Endothelial cell of umbilical vein (primary cell): ENCODE data around the gene TDRD5. TPM values are rescaled to one million over a fixed set of nuclear protein-coding genes. Genes with fewer than 3 reads are reported as not detected.

Experiments
- BruUV-seq: library from RNA; stranded (reverse); fragments of 400-500 nt; replicated peaks from 2 replicates; lab custom pipeline; 2021; lab: Mats Ljungman, UMichigan
- CTCF ChIA-PET: fragments of 300-600, 350-600 bp; sonication (Branson Sonifier 250); formaldehyde crosslinking; loops from one replicate; lab custom pipeline; 2021; ENCODE audit warnings: antibody characterized with exemption, inconsistent platforms; lab: Charles Lee
- POLR2A ChIA-PET: fragments of 300-600, 350-600 bp; sonication (Branson Sonifier 250); formaldehyde crosslinking; loops from one replicate; lab custom pipeline; 2021; ENCODE audit warnings: antibody characterized with exemption, inconsistent platforms; lab: Charles Lee
- DNase-seq: peaks from one replicate; pipeline ENCODE4 v3.0.0-alpha.2; 2011; ENCODE audit warnings: low read depth, low spot score
- FAIRE-seq: peaks from 2 replicates; lab custom pipeline; 2011; peaks lifted over from hg19 to GRCh38; lab: Jason Lieb, UNC
- H2AFZ ChIP-seq: 2 replicates; pipeline ENCODE4 v1.6.0; 2012; ENCODE audit warnings: low read depth, low read length, control low read depth, inconsistent platforms
- H3K27ac ChIP-seq: 2 replicates; pipeline ENCODE4 v1.5.1; 2011; ENCODE audit warnings: low read depth, mild to moderate bottlenecking, control low read depth, low read length, moderate library complexity; ENCODE audit not compliant: insufficient read depth
- H3K27me3 ChIP-seq, 2 experiments: 2 replicates each; pipeline versions ENCODE4 v1.6.0 to v1.6.1; 2011; ENCODE audit warnings: low read length in 2 of 2, mixed read lengths in 1 of 2; ENCODE audit not compliant: control insufficient read depth in 2 of 2, insufficient read depth in 2 of 2
- H3K36me3 ChIP-seq, 2 experiments: 2 replicates in 1 of 2; 3 replicates in 1 of 2; pipeline ENCODE4 v1.5.1; 2011; ENCODE audit warnings: low read length in 2 of 2, mild to moderate bottlenecking in 1 of 2, moderate library complexity in 1 of 2; ENCODE audit not compliant: control insufficient read depth in 2 of 2, insufficient read depth in 2 of 2; ENCODE audit errors: extremely low read depth in 1 of 2
- H3K4me1 ChIP-seq: 3 replicates; pipeline ENCODE4 v1.5.1; 2011; ENCODE audit warnings: mild to moderate bottlenecking, low read length; ENCODE audit not compliant: control insufficient read depth, insufficient read depth; ENCODE audit errors: extremely low read depth
- H3K4me2 ChIP-seq: 2 replicates; pipeline ENCODE4 v1.6.1; 2011; ENCODE audit warnings: low read length, control low read depth, mixed read lengths; ENCODE audit not compliant: insufficient read depth
- H3K4me3 ChIP-seq, 3 experiments: fragments of 200-600 bp in 1 of 3; sonication (generic), shearing (Covaris generic) in 1 of 3; replicated peaks in 1 of 3; 2 replicates each; pipeline ENCODE4 v1.5.1; 2011 to 2016; ENCODE audit warnings: control low read depth in 3 of 3, low read length in 3 of 3, mild to moderate bottlenecking in 2 of 3, inconsistent platforms in 1 of 3, low read depth in 1 of 3, moderate library complexity in 1 of 3; ENCODE audit not compliant: insufficient read depth in 1 of 3
- H3K79me2 ChIP-seq: 2 replicates; pipeline ENCODE4 v1.6.0; 2012; ENCODE audit warnings: low read length, inconsistent platforms; ENCODE audit not compliant: control insufficient read depth, insufficient read depth
- H3K9ac ChIP-seq: replicated peaks from 2 replicates; pipeline ENCODE3; 2011; ENCODE audit warnings: low read length, control low read depth; ENCODE audit not compliant: insufficient read depth; ENCODE audit errors: extremely low read depth
- H3K9me1 ChIP-seq: replicated peaks from 3 replicates; pipeline ENCODE4 v1.6.0; 2011; ENCODE audit warnings: mild to moderate bottlenecking, low read length; ENCODE audit not compliant: control insufficient read depth, insufficient read depth; ENCODE audit errors: extremely low read depth
- H3K9me3 ChIP-seq: replicated peaks from 2 replicates; pipeline ENCODE4 v1.5.1; 2012; ENCODE audit warnings: low read length, inconsistent platforms; ENCODE audit not compliant: control insufficient read depth, insufficient read depth
- H4K20me1 ChIP-seq: replicated peaks from 2 replicates; pipeline ENCODE3; 2011; ENCODE audit warnings: mild to moderate bottlenecking, low read length; ENCODE audit not compliant: control insufficient read depth, insufficient read depth; ENCODE audit errors: extremely low read depth
- EZH2 ChIP-seq: IDR thresholded peaks from 2 replicates; pipeline ENCODE4 v1.6.1; 2012; ENCODE audit warnings: borderline replicate concordance, low read depth, mild to moderate bottlenecking, moderate library complexity, low read length, inconsistent platforms; ENCODE audit not compliant: severe bottlenecking
- GATA2 ChIP-seq: IDR thresholded peaks from 2 replicates; pipeline ENCODE4 v1.7.0; 2011; ENCODE audit warnings: low read depth, mild to moderate bottlenecking, moderate library complexity, mixed read lengths, low read length; ENCODE audit not compliant: insufficient read length, insufficient read depth
- JUN ChIP-seq: IDR thresholded peaks from 2 replicates; pipeline ENCODE4 v1.6.1; 2011; ENCODE audit warnings: borderline replicate concordance, low read depth; ENCODE audit not compliant: insufficient read length, insufficient read depth
- MYC ChIP-seq: IDR thresholded peaks from one replicate; pipeline ENCODE4 v1.6.1; 2011; ENCODE audit warnings: mild to moderate bottlenecking, low read depth, low read length
- POLR2A ChIP-seq: IDR thresholded peaks from 2 replicates; pipeline ENCODE4 v1.6.1; 2012; ENCODE audit warnings: low read depth, mild to moderate bottlenecking, control low read depth, low read length
- POLR2AphosphoS5 ChIP-seq: IDR thresholded peaks from 2 replicates; pipeline ENCODE4 v1.6.1; 2012; ENCODE audit warnings: low read depth, mild to moderate bottlenecking, control low read depth, low read length, moderate library complexity; ENCODE audit not compliant: insufficient read depth
- dilution Hi-C: fragments of 300-500 bp; cut with MboI; formaldehyde crosslinking; loops from one replicate; pipeline ENCODE4 v1.15.0; 2019; ENCODE audit warnings: low sequenced_read_pairs; ENCODE audit not compliant: extremely low pct_ligation_motif_present
- intact Hi-C: fragments of 100-400 bp; cut with micrococcal nuclease; formaldehyde crosslinking; loops from one replicate; pipeline ENCODE4 v1.10.0; 2022
- polyA plus RNA-seq, 4 experiments: library from polyadenylated mRNA; depleted of rRNA in 3 of 4; stranded (reverse) in 3 of 4; unstranded in 1 of 4; fragments of >200 nt; gene quantifications; 2 replicates each; pipeline versions ENCODE4 v1.2.1 to v1.2.3, GENCODE V29; 2011 to 2012; ENCODE audit warnings: missing spikeins in 1 of 4
- total RNA-seq: library from RNA; stranded (reverse); gene quantifications from 2 replicates; pipeline ENCODE4 v1.2.3, GENCODE V29; 2021
- TF ChIP-seq, protein P1 (sequence below): IDR thresholded peaks from 2 replicates; pipeline ENCODE4 v1.6.1; 2011; ENCODE audit not compliant: insufficient read depth, insufficient read length
- TF ChIP-seq, protein P2 (sequence below), 2 donors: IDR thresholded peaks; 1 replicate in 1 of 2; 2 replicates in 1 of 2; pipeline ENCODE4 v1.5.1; 2011; ENCODE audit warnings: low read length in 2 of 2, mild to moderate bottlenecking in 2 of 2, moderate library complexity in 2 of 2, control low read depth in 1 of 2, inconsistent platforms in 1 of 2, low read depth in 1 of 2; ENCODE audit not compliant: insufficient read depth in 1 of 2; ENCODE audit errors: extremely low read depth in 1 of 2

The TDRD5 gene
- total and polyA plus RNA-seq, 2 donors (not counting 3 experiments of a cell fraction or from before 2014, with no cell fraction given): not detected

DNA sequence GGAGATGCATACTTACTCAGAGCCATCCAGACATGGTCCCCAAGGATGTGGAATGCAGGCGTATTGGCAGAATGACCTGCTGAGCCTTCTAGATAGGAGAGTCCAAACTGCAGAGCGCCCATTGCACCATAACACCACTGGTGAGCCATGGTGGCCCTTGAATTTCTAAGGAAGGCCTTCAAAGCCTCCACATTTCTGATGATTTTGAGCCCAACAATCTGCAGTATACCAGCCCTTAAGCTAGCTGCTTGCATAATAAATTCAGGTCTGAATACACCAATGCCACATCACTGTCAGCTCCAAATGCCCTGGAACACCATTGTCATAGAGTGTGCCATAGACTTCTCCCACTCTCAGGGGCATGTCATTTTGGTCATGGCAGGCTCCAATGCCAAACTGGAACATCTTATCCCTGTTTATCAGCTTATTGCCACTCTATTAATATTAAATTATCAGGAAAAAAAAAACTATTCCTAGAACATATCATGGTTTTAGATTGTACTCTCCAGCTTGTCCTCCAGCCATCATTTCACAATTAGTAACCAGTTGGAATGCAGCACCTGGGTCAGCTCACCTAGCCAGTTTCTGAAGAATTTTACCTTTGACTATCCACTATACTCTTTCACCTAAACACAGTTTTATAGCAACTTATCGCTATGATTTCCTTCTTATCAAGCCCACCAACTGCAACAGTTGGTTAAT, 42.8 kb upstream of the TDRD5 start:
- no peak for DNase-seq
- Histone ChIP-seq H3K9ac (no peak overlapping the region), H3K4me2 (no peak overlapping the region), H3K79me2 (no peaks in the 10 kb centered on the region), H2AFZ (no peak overlapping the region), H3K36me3 (no peaks in the 10 kb centered on the region), H4K20me1 (no peaks in the 10 kb centered on the region), H3K4me1 (no peaks in the 10 kb centered on the region), H3K9me1 (no peaks in the 10 kb centered on the region), H3K4me3 (no peak overlapping the region), H3K27ac (no peak overlapping the region), H3K27me3 (no peaks in the 10 kb centered on the region), H3K9me3 (no peaks in the 10 kb centered on the region)
- intact Hi-C loops: no loop called here
- FAIRE-seq: no peak
- BruUV-seq: no TSS peak
- dilution Hi-C loops: no loop called here
- ChIA-PET POLR2A (no interaction called here), CTCF (no interaction called here)
- no peak for TF ChIP-seq GATA2

DNA sequence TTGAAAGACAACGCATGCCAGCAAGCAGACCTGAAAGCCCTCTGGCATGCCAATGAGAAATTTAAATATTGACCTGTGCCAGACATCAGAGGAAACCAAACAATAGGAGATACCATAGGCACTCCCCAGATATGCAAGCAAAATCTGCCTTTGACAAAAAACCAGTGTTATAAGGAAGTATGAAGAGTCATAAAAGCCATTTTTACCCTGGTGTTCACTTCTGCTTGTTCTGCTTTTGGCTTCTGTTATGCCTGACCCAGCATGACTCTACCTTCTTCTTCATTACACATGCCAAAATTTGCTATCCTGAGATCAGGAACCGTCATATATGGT, 42.3 kb upstream of the TDRD5 start:
- Histone ChIP-seq H3K27ac (no peak overlapping the region), H4K20me1 (no peaks in the 10 kb centered on the region), H3K4me3 (no peak overlapping the region), H2AFZ (no peak overlapping the region), H3K9me1 (no peaks in the 10 kb centered on the region), H3K36me3 (no peaks in the 10 kb centered on the region), H3K9ac (no peak overlapping the region), H3K4me2 (no peak overlapping the region), H3K79me2 (no peaks in the 10 kb centered on the region), H3K9me3 (no peaks in the 10 kb centered on the region), H3K27me3 (no peaks in the 10 kb centered on the region), H3K4me1 (no peaks in the 10 kb centered on the region)
- POLR2A ChIA-PET: no interaction called here
- no peak for TF ChIP-seq GATA2
- TF ChIP-seq POLR2A: no peak
- TF ChIP-seq MYC: no peak
- TF ChIP-seq POLR2AphosphoS5: no peak
- no peak for TF ChIP-seq EZH2
- TF ChIP-seq JUN: no peak
- TF ChIP-seq, protein P1, sequence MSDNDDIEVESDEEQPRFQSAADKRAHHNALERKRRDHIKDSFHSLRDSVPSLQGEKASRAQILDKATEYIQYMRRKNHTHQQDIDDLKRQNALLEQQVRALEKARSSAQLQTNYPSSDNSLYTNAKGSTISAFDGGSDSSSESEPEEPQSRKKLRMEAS: no peak
- TF ChIP-seq, protein P2, sequence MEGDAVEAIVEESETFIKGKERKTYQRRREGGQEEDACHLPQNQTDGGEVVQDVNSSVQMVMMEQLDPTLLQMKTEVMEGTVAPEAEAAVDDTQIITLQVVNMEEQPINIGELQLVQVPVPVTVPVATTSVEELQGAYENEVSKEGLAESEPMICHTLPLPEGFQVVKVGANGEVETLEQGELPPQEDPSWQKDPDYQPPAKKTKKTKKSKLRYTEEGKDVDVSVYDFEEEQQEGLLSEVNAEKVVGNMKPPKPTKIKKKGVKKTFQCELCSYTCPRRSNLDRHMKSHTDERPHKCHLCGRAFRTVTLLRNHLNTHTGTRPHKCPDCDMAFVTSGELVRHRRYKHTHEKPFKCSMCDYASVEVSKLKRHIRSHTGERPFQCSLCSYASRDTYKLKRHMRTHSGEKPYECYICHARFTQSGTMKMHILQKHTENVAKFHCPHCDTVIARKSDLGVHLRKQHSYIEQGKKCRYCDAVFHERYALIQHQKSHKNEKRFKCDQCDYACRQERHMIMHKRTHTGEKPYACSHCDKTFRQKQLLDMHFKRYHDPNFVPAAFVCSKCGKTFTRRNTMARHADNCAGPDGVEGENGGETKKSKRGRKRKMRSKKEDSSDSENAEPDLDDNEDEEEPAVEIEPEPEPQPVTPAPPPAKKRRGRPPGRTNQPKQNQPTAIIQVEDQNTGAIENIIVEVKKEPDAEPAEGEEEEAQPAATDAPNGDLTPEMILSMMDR (IDR thresholded peaks at IDR 0.05; ENCODE audit: extremely low read depth in 1 of 2, insufficient read depth in 1 of 2, low read depth in 1 of 2, low read length in 2 of 2): no peak
- FAIRE-seq (no peak), DNase-seq (no peak)
- CTCF ChIA-PET: no interaction called here
- no TSS peak for BruUV-seq
- dilution Hi-C loops (no loop called here), intact Hi-C loops (no loop called here)
